OCI-LY3 (cell line): Measurements from ENCODE around the gene UBE2D4.

Experiments used
- EZH2phosphoT487 ChIP-seq: fragments of 200-600 bp; shearing (Covaris generic); IDR thresholded peaks from 2 replicates; pipeline ENCODE4 v1.6.1; 2018; ENCODE audit warnings: antibody characterized with exemption, mixed run types, low read depth
- TF ChIP-seq, protein P1 (sequence below): fragments of 200-600, 300-600 bp; sonication (generic); IDR thresholded peaks from 2 replicates; pipeline ENCODE4 v1.5.1; 2014; ENCODE audit warnings: antibody characterized with exemption, low read length, low read depth

GRCh38 chr7:43895847-43896415 is 30.3 kb upstream of the UBE2D4 start:
- TF ChIP-seq, protein P1, sequence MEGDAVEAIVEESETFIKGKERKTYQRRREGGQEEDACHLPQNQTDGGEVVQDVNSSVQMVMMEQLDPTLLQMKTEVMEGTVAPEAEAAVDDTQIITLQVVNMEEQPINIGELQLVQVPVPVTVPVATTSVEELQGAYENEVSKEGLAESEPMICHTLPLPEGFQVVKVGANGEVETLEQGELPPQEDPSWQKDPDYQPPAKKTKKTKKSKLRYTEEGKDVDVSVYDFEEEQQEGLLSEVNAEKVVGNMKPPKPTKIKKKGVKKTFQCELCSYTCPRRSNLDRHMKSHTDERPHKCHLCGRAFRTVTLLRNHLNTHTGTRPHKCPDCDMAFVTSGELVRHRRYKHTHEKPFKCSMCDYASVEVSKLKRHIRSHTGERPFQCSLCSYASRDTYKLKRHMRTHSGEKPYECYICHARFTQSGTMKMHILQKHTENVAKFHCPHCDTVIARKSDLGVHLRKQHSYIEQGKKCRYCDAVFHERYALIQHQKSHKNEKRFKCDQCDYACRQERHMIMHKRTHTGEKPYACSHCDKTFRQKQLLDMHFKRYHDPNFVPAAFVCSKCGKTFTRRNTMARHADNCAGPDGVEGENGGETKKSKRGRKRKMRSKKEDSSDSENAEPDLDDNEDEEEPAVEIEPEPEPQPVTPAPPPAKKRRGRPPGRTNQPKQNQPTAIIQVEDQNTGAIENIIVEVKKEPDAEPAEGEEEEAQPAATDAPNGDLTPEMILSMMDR: no peak
- no peak for TF ChIP-seq EZH2phosphoT487
